GM23338 (cell line): ENCODE measurements around the gene ASCL5. TPM values are rescaled to one million over a fixed set of nuclear protein-coding genes. Genes with fewer than 3 reads are reported as not detected.

Source experiments
- ATAC-seq: fragments of 200-7000 bp; cut with Tn5 transposase; 3 replicates; pipeline ENCODE4 v1.9.1; 2020
- DNase-seq: peaks from one replicate; pipeline ENCODE4 v3.0.0-alpha.2; 2015; ENCODE audit warnings: low spot score
- H2AFZ ChIP-seq: fragments of 200-600 bp; sonication (generic); 2 replicates; pipeline ENCODE4 v1.8.0; 2016; ENCODE audit warnings: antibody characterized with exemption, mild to moderate bottlenecking, moderate library complexity
- H3F3A ChIP-seq: fragments of 200-600 bp; sonication (generic); replicated peaks from 2 replicates; pipeline ENCODE4 v1.8.0; 2017; ENCODE audit warnings: antibody characterized with exemption, mixed run types, low read depth
- H3K27ac ChIP-seq: fragments of 200-600 bp; sonication (generic); 2 replicates; pipeline ENCODE4 v1.6.1; 2016; ENCODE audit warnings: low read depth
- H3K27me3 ChIP-seq: fragments of 200-600 bp; sonication (generic); 2 replicates; pipeline ENCODE4 v1.8.0; 2016; ENCODE audit warnings: mild to moderate bottlenecking, mixed run types, moderate library complexity; ENCODE audit not compliant: insufficient read depth
- H3K36me3 ChIP-seq: fragments of 200-600 bp; sonication (generic); 2 replicates; pipeline ENCODE4 v1.8.0; 2016; ENCODE audit warnings: mild to moderate bottlenecking; ENCODE audit not compliant: insufficient read depth
- H3K4me1 ChIP-seq: fragments of 200-600 bp; sonication (generic); 2 replicates; pipeline ENCODE4 v1.8.0; 2016; ENCODE audit warnings: mild to moderate bottlenecking, moderate library complexity; ENCODE audit not compliant: insufficient read depth
- H3K4me2 ChIP-seq: fragments of 200-600 bp; sonication (generic); 2 replicates; pipeline ENCODE4 v1.7.1; 2017; ENCODE audit warnings: mixed run types
- H3K4me3 ChIP-seq: fragments of 200-600 bp; sonication (generic); 2 replicates; pipeline ENCODE4 v1.6.1; 2016; ENCODE audit warnings: mixed run types
- H3K79me2 ChIP-seq: fragments of 200-600 bp; sonication (generic); replicated peaks from 2 replicates; pipeline ENCODE4 v1.8.0; 2017; ENCODE audit warnings: mild to moderate bottlenecking; ENCODE audit not compliant: insufficient read depth
- H3K9me2 ChIP-seq: fragments of 200-600 bp; sonication (generic); 2 replicates; pipeline ENCODE4 v1.8.0; 2017; ENCODE audit not compliant: insufficient read depth
- H4K20me1 ChIP-seq: fragments of 200-600 bp; sonication (generic); replicated peaks from 2 replicates; pipeline ENCODE4 v1.8.0; 2017; ENCODE audit warnings: mild to moderate bottlenecking; ENCODE audit not compliant: insufficient read depth
- H3K27ac Mint-ChIP-seq: 2 replicates; pipeline ENCODE4 v1.8.0; 2020; ENCODE audit warnings: inconsistent platforms, mild to moderate bottlenecking, moderate library complexity, mixed read lengths
- H3K27me3 Mint-ChIP-seq: 3 replicates; pipeline ENCODE4 v1.8.0; 2022; ENCODE audit warnings: low read depth, mild to moderate bottlenecking, moderate library complexity, mixed read lengths, inconsistent platforms; ENCODE audit not compliant: insufficient read depth, poor library complexity
- H3K36me3 Mint-ChIP-seq: 3 replicates; pipeline ENCODE4 v1.8.0; 2021; ENCODE audit warnings: low read depth, mild to moderate bottlenecking, inconsistent platforms, moderate library complexity, mixed read lengths
- H3K4me1 Mint-ChIP-seq: 3 replicates; pipeline ENCODE4 v1.8.0; 2020; ENCODE audit warnings: mild to moderate bottlenecking, inconsistent platforms, mixed read lengths
- H3K4me3 Mint-ChIP-seq: 3 replicates; pipeline ENCODE4 v1.8.0; 2021; ENCODE audit warnings: moderate library complexity, mild to moderate bottlenecking, inconsistent platforms, mixed read lengths
- H3K9me3 Mint-ChIP-seq: 3 replicates; pipeline ENCODE4 v1.8.0; 2020; ENCODE audit warnings: moderate library complexity, mild to moderate bottlenecking, inconsistent platforms, mixed read lengths
- CREB1 ChIP-seq: fragments of 250-450 bp; sonication (Bioruptor Pico); IDR thresholded peaks from 2 replicates; pipeline ENCODE4 v1.5.0; 2020; ENCODE audit warnings: low read depth, mild to moderate bottlenecking, moderate library complexity
- EZH2 ChIP-seq: fragments of 200-600 bp; sonication (generic); IDR thresholded peaks from one replicate; pipeline ENCODE4 v1.8.0; 2017; ENCODE audit warnings: antibody characterized with exemption, mild to moderate bottlenecking, low read depth; ENCODE audit not compliant: unreplicated experiment
- EZH2phosphoT487 ChIP-seq: fragments of 200-600 bp; sonication (generic); IDR thresholded peaks from one replicate; pipeline ENCODE4 v1.8.1; 2018; ENCODE audit warnings: antibody characterized with exemption; ENCODE audit not compliant: unreplicated experiment
- JUNB ChIP-seq: IDR thresholded peaks from one replicate; pipeline ENCODE4 v1.6.1; 2016; ENCODE audit warnings: antibody characterized with exemption; ENCODE audit not compliant: unreplicated experiment
- NANOG ChIP-seq: IDR thresholded peaks from 2 replicates; pipeline ENCODE4 v1.6.1; 2016; ENCODE audit warnings: antibody characterized with exemption, borderline replicate concordance
- POLR2AphosphoS5 ChIP-seq: IDR thresholded peaks from 2 replicates; pipeline ENCODE4 v1.6.1; 2016; ENCODE audit warnings: antibody characterized with exemption, low read depth
- STAT1 ChIP-seq: IDR thresholded peaks from one replicate; pipeline ENCODE4 v1.6.1; 2016; ENCODE audit warnings: antibody characterized with exemption; ENCODE audit not compliant: unreplicated experiment
- ZNF114 ChIP-seq: fragments of 250-450 bp; sonication (Bioruptor Pico); IDR thresholded peaks from 2 replicates; pipeline ENCODE4 v1.5.0; 2020; ENCODE audit warnings: mild to moderate bottlenecking, moderate library complexity
- ZNF331 ChIP-seq: fragments of 250-450 bp; sonication (Bioruptor Pico); IDR thresholded peaks from 2 replicates; pipeline ENCODE4 v1.5.0; 2020; ENCODE audit warnings: low read depth, mild to moderate bottlenecking, moderate library complexity
- polyA plus RNA-seq: library from polyadenylated mRNA; unstranded; fragments of >200 nt; fragmentation: Nextera tagmentation; extraction: Ambion mirVana; gene quantifications from 2 replicates; pipeline ENCODE4 v1.2.1, GENCODE V29; 2016
- total RNA-seq: library from RNA; depleted of rRNA; stranded (reverse); fragments of >200 nt; shearing (Covaris generic); gene quantifications from 2 replicates; pipeline ENCODE4 v1.2.3, GENCODE V29; 2014
- TF ChIP-seq, protein P1 (sequence below), 2 experiments: fragments of 200-600 bp in 1 of 2; sonication (generic) in 1 of 2; conservative IDR thresholded peaks; 2 replicates each; pipeline versions ENCODE4 v1.5.1 to v1.6.1; 2016 to 2017; ENCODE audit warnings: antibody characterized with exemption in 2 of 2, low read depth in 2 of 2, mild to moderate bottlenecking in 2 of 2, moderate library complexity in 1 of 2
- TF ChIP-seq, protein P2 (sequence below): IDR thresholded peaks from one replicate; pipeline ENCODE4 v1.6.1; 2018; ENCODE audit warnings: antibody characterized with exemption; ENCODE audit not compliant: unreplicated experiment
- TF ChIP-seq, protein P3 (sequence below): fragments of 250-450 bp; sonication (Bioruptor Pico); IDR thresholded peaks from 2 replicates; pipeline ENCODE4 v1.5.0; 2020; ENCODE audit warnings: mild to moderate bottlenecking, moderate library complexity
- TF ChIP-seq, protein P4 (sequence below): IDR thresholded peaks from 2 replicates; pipeline ENCODE4 v1.6.1; 2016; ENCODE audit warnings: antibody characterized with exemption

The ASCL5 gene
- total and polyA plus RNA-seq, 2 experiments from 2014 or later = not detected

DNA sequence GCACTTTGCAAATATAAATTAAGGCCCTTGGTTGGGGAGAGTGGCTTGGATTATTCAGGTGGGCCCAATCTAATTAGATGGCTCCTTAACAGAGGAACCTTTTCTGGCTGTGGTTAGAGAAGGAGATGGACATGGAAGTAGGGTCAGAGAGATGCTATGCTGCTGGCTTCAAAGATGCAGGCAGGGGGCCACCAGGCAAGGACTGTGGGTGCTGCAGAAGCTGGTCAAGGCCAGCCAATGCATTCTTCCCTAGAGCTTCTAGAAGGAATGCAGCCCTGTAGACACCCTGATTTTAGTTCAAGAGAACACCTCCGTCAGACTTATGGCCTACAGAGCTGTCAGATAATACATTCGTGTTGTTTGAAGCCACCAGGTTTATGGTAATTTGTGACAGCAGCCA is 31.0 kb upstream of the ASCL5 start:
- H3K4me3 Mint-ChIP-seq = no peak overlapping the region
- H2AFZ ChIP-seq = no peak overlapping the region
- no peak overlapping the region for H3K4me3 ChIP-seq
- DNase-seq (no peak), ATAC-seq (no peak)
- no peaks in the 10 kb centered on the region for H3K9me2 ChIP-seq
- H3K4me1 ChIP-seq = 0 out of 2 replicates have a peak, but pooled peaks cover 9% of the 10 kb centered on the region
- peaks cover 8% of the 10 kb centered on the region for H3K79me2 ChIP-seq
- H3K27me3 ChIP-seq = no peaks in the 10 kb centered on the region
- no peak overlapping the region for H3K27ac ChIP-seq
- H3K27me3 Mint-ChIP-seq = peaks cover 2% of the 10 kb centered on the region
- peaks cover 3% of the 10 kb centered on the region; the same call in 2 of the 3 replicates for H3K36me3 Mint-ChIP-seq
- H3K27ac Mint-ChIP-seq = no peak overlapping the region
- H3K4me1 Mint-ChIP-seq = peaks cover 11% of the 10 kb centered on the region
- no peak overlapping the region for H3K4me2 ChIP-seq
- no peaks in the 10 kb centered on the region for H3F3A ChIP-seq
- H3K36me3 ChIP-seq = no peaks in the 10 kb centered on the region
- TF ChIP-seq, protein P1, sequence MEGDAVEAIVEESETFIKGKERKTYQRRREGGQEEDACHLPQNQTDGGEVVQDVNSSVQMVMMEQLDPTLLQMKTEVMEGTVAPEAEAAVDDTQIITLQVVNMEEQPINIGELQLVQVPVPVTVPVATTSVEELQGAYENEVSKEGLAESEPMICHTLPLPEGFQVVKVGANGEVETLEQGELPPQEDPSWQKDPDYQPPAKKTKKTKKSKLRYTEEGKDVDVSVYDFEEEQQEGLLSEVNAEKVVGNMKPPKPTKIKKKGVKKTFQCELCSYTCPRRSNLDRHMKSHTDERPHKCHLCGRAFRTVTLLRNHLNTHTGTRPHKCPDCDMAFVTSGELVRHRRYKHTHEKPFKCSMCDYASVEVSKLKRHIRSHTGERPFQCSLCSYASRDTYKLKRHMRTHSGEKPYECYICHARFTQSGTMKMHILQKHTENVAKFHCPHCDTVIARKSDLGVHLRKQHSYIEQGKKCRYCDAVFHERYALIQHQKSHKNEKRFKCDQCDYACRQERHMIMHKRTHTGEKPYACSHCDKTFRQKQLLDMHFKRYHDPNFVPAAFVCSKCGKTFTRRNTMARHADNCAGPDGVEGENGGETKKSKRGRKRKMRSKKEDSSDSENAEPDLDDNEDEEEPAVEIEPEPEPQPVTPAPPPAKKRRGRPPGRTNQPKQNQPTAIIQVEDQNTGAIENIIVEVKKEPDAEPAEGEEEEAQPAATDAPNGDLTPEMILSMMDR (conservative IDR thresholded peaks at IDR 0.05; ENCODE audit: low read depth in 2 of 2) = no peak
- TF ChIP-seq EZH2 (no peak), ZNF114 (CRISPR knock-in tag) (no peak), JUNB (no peak), POLR2AphosphoS5 (no peak), STAT1 (no peak), EZH2phosphoT487 (no peak), CREB1 (CRISPR knock-in tag) (no peak), NANOG (no peak), ZNF331 (no peak)
- TF ChIP-seq, protein P2, sequence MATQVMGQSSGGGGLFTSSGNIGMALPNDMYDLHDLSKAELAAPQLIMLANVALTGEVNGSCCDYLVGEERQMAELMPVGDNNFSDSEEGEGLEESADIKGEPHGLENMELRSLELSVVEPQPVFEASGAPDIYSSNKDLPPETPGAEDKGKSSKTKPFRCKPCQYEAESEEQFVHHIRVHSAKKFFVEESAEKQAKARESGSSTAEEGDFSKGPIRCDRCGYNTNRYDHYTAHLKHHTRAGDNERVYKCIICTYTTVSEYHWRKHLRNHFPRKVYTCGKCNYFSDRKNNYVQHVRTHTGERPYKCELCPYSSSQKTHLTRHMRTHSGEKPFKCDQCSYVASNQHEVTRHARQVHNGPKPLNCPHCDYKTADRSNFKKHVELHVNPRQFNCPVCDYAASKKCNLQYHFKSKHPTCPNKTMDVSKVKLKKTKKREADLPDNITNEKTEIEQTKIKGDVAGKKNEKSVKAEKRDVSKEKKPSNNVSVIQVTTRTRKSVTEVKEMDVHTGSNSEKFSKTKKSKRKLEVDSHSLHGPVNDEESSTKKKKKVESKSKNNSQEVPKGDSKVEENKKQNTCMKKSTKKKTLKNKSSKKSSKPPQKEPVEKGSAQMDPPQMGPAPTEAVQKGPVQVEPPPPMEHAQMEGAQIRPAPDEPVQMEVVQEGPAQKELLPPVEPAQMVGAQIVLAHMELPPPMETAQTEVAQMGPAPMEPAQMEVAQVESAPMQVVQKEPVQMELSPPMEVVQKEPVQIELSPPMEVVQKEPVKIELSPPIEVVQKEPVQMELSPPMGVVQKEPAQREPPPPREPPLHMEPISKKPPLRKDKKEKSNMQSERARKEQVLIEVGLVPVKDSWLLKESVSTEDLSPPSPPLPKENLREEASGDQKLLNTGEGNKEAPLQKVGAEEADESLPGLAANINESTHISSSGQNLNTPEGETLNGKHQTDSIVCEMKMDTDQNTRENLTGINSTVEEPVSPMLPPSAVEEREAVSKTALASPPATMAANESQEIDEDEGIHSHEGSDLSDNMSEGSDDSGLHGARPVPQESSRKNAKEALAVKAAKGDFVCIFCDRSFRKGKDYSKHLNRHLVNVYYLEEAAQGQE = no peak
- TF ChIP-seq, protein P3, sequence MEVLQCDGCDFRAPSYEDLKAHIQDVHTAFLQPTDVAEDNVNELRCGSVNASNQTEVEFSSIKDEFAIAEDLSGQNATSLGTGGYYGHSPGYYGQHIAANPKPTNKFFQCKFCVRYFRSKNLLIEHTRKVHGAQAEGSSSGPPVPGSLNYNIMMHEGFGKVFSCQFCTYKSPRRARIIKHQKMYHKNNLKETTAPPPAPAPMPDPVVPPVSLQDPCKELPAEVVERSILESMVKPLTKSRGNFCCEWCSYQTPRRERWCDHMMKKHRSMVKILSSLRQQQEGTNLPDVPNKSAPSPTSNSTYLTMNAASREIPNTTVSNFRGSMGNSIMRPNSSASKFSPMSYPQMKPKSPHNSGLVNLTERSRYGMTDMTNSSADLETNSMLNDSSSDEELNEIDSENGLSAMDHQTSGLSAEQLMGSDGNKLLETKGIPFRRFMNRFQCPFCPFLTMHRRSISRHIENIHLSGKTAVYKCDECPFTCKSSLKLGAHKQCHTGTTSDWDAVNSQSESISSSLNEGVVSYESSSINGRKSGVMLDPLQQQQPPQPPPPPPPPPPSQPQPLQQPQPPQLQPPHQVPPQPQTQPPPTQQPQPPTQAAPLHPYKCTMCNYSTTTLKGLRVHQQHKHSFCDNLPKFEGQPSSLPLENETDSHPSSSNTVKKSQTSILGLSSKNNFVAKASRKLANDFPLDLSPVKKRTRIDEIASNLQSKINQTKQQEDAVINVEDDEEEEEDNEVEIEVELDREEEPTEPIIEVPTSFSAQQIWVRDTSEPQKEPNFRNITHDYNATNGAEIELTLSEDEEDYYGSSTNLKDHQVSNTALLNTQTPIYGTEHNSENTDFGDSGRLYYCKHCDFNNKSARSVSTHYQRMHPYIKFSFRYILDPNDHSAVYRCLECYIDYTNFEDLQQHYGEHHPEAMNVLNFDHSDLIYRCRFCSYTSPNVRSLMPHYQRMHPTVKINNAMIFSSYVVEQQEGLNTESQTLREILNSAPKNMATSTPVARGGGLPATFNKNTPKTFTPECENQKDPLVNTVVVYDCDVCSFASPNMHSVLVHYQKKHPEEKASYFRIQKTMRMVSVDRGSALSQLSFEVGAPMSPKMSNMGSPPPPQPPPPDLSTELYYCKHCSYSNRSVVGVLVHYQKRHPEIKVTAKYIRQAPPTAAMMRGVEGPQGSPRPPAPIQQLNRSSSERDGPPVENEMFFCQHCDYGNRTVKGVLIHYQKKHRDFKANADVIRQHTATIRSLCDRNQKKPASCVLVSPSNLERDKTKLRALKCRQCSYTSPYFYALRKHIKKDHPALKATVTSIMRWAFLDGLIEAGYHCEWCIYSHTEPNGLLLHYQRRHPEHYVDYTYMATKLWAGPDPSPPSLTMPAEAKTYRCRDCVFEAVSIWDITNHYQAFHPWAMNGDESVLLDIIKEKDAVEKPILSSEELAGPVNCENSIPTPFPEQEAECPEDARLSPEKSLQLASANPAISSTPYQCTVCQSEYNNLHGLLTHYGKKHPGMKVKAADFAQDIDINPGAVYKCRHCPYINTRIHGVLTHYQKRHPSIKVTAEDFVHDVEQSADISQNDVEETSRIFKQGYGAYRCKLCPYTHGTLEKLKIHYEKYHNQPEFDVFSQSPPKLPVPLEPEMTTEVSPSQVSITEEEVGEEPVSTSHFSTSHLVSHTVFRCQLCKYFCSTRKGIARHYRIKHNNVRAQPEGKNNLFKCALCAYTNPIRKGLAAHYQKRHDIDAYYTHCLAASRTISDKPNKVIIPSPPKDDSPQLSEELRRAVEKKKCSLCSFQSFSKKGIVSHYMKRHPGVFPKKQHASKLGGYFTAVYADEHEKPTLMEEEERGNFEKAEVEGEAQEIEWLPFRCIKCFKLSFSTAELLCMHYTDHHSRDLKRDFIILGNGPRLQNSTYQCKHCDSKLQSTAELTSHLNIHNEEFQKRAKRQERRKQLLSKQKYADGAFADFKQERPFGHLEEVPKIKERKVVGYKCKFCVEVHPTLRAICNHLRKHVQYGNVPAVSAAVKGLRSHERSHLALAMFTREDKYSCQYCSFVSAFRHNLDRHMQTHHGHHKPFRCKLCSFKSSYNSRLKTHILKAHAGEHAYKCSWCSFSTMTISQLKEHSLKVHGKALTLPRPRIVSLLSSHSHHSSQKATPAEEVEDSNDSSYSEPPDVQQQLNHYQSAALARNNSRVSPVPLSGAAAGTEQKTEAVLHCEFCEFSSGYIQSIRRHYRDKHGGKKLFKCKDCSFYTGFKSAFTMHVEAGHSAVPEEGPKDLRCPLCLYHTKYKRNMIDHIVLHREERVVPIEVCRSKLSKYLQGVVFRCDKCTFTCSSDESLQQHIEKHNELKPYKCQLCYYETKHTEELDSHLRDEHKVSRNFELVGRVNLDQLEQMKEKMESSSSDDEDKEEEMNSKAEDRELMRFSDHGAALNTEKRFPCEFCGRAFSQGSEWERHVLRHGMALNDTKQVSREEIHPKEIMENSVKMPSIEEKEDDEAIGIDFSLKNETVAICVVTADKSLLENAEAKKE (CRISPR knock-in tag) = no peak
- TF ChIP-seq, protein P4, sequence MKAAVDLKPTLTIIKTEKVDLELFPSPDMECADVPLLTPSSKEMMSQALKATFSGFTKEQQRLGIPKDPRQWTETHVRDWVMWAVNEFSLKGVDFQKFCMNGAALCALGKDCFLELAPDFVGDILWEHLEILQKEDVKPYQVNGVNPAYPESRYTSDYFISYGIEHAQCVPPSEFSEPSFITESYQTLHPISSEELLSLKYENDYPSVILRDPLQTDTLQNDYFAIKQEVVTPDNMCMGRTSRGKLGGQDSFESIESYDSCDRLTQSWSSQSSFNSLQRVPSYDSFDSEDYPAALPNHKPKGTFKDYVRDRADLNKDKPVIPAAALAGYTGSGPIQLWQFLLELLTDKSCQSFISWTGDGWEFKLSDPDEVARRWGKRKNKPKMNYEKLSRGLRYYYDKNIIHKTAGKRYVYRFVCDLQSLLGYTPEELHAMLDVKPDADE = no peak
- peaks cover 5% of the 10 kb centered on the region for H3K9me3 Mint-ChIP-seq
- H4K20me1 ChIP-seq = no peaks in the 10 kb centered on the region
